OCI-LY7 (cell line): ENCODE data around the gene STEAP1. TPM values are rescaled to one million over a fixed set of nuclear protein-coding genes. Genes with fewer than 3 reads are reported as not detected.

Source experiments
- BruUV-seq: library from RNA; stranded (reverse); fragments of 400-500 nt; replicated peaks from 2 replicates; lab custom pipeline; 2021; lab: Mats Ljungman, UMichigan
- CTCF ChIA-PET: fragments of 300-600 bp; sonication (Branson Sonifier 250); formaldehyde crosslinking; loops from one replicate; lab custom pipeline; 2022; ENCODE audit warnings: antibody characterized with exemption; ENCODE audit not compliant: unreplicated experiment; lab: Charles Lee
- POLR2A ChIA-PET: fragments of 300-600 bp; sonication (Branson Sonifier 250); formaldehyde crosslinking; loops from one replicate; lab custom pipeline; 2022; ENCODE audit warnings: antibody characterized with exemption; lab: Charles Lee
- DNase-seq: peaks from one replicate; pipeline ENCODE4 v3.0.0-alpha.2; 2015; ENCODE audit warnings: low spot score
- H2AFZ ChIP-seq: fragments of 200-600 bp; sonication (generic), shearing (Covaris generic); 2 replicates; pipeline ENCODE4 v1.6.1; 2014; ENCODE audit warnings: mild to moderate bottlenecking, antibody characterized with exemption, low read length, moderate library complexity
- H3K27ac ChIP-seq: fragments of 200-600 bp; sonication (generic); 2 replicates; pipeline ENCODE4 v1.5.1; 2014; ENCODE audit warnings: mixed run types, low read depth, mild to moderate bottlenecking, moderate library complexity, low read length, inconsistent platforms; ENCODE audit not compliant: poor library complexity, severe bottlenecking
- H3K36me3 ChIP-seq: fragments of 200-600 bp; sonication (generic); 2 replicates; pipeline ENCODE4 v1.6.1; 2014; ENCODE audit warnings: mild to moderate bottlenecking, antibody characterized with exemption, low read length, moderate library complexity, mixed read lengths; ENCODE audit not compliant: insufficient read depth
- H3K4me1 ChIP-seq: fragments of 200-600 bp; sonication (generic); 2 replicates; pipeline ENCODE4 v1.5.1; 2014; ENCODE audit warnings: mild to moderate bottlenecking, low read length; ENCODE audit not compliant: insufficient read depth, poor library complexity, severe bottlenecking
- H3K4me2 ChIP-seq: fragments of 200-600 bp; sonication (generic); 2 replicates; pipeline ENCODE4 v1.6.1; 2014; ENCODE audit warnings: mild to moderate bottlenecking, low read length
- H3K4me3 ChIP-seq: fragments of 200-600 bp; sonication (generic); 2 replicates; pipeline ENCODE4 v1.5.1; 2014; ENCODE audit warnings: mild to moderate bottlenecking, low read depth, low read length; ENCODE audit not compliant: poor library complexity, severe bottlenecking
- H3K79me2 ChIP-seq: fragments of 200-600 bp; sonication (generic); 2 replicates; pipeline ENCODE4 v1.6.1; 2016; ENCODE audit warnings: low read depth, mild to moderate bottlenecking, low read length, moderate library complexity, mixed read lengths; ENCODE audit not compliant: insufficient read depth
- H3K9me2 ChIP-seq: fragments of 200-600 bp; sonication (generic); 2 replicates; pipeline ENCODE4 v1.6.1; 2016; ENCODE audit warnings: mild to moderate bottlenecking, low read length, mixed read lengths; ENCODE audit not compliant: insufficient read depth
- H3K9me3 ChIP-seq: fragments of 200-600 bp; sonication (generic); 2 replicates; pipeline ENCODE4 v1.6.1; 2014; ENCODE audit warnings: mild to moderate bottlenecking, mixed run types, low read length, mixed read lengths
- H4K20me1 ChIP-seq: fragments of 200-600 bp; sonication (generic); 2 replicates; pipeline ENCODE4 v1.6.1; 2014; ENCODE audit warnings: mild to moderate bottlenecking, antibody characterized with exemption, low read length, moderate library complexity, mixed read lengths; ENCODE audit not compliant: insufficient read depth
- CTCF ChIP-seq: fragments of 200-600 bp; sonication (generic); conservative IDR thresholded peaks from 2 replicates; pipeline ENCODE4 v1.5.1; 2014; ENCODE audit warnings: mild to moderate bottlenecking, antibody characterized with exemption, low read length, moderate library complexity, mixed read lengths
- EZH2phosphoT487 ChIP-seq: fragments of 200-600 bp; sonication (generic); IDR thresholded peaks from 2 replicates; pipeline ENCODE4 v1.6.1; 2018; ENCODE audit warnings: low read depth, borderline replicate concordance, mild to moderate bottlenecking, mixed run types, antibody characterized with exemption, low read length, moderate library complexity, mixed read lengths
- intact Hi-C: fragments of 100-400 bp; cut with micrococcal nuclease; formaldehyde crosslinking; loops from one replicate; pipeline ENCODE4 v1.10.0; 2022; ENCODE audit not compliant: unreplicated experiment
- total RNA-seq, 2 experiments: library from RNA; depleted of rRNA in 1 of 2; stranded (reverse); fragments of >200 nt in 1 of 2; shearing (Covaris generic) in 1 of 2; gene quantifications; 2 replicates each; pipeline ENCODE4 v1.2.3, GENCODE V29; 2014 to 2022

STEAP1 gene
- total RNA-seq, 2 experiments from 2014 or later = not detected

GRCh38 chr7:90187507-90188050, 33.3 kb downstream of the STEAP1 start:
- H4K20me1 ChIP-seq = no peaks in the 10 kb centered on the region
- no peaks in the 10 kb centered on the region for H3K9me3 ChIP-seq
- DNase-seq = no peak
- no peaks in the 10 kb centered on the region for H3K36me3 ChIP-seq
- no peaks in the 10 kb centered on the region for H3K9me2 ChIP-seq
- H3K79me2 ChIP-seq = no peaks in the 10 kb centered on the region
- intact Hi-C loops = no loop called here
- POLR2A ChIA-PET = no interaction called here
- BruUV-seq = no TSS peak
- no peak overlapping the region for H3K27ac ChIP-seq
- no peak overlapping the region for H3K4me2 ChIP-seq
- no peaks in the 10 kb centered on the region for H3K4me1 ChIP-seq
- no peak overlapping the region for H3K4me3 ChIP-seq
- TF ChIP-seq CTCF (no peak), EZH2phosphoT487 (no peak)
- CTCF ChIA-PET = no interaction called here
- no peak overlapping the region for H2AFZ ChIP-seq

DNA sequence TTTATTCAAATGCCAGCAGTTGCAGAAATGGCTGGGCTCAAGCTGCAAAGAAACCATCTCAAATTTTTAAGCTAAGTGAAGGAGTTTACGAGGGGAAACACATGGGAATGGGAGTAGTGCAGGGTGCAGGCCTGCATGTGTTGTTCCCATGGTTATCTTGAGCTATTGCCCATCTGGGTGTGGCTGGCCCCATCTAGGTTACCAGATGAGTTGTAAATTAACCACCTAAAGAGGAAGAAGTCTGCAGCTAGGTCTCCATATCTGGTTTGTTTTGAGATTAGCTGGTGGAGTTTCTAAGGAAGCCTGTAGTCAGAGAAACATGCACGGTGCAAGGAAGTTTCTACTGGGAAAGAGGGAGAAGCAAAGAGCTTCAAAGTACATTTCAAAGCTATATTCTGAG, 34.0 kb downstream of the STEAP1 start:
- H3K4me3 ChIP-seq = no peak overlapping the region
- H3K9me3 ChIP-seq = no peaks in the 10 kb centered on the region
- no peak overlapping the region for H3K27ac ChIP-seq
- no TSS peak for BruUV-seq
- ChIA-PET POLR2A (interaction anchor here (0.6 kb wide), 1 partner anchor 35 kb away, joined by 3 read pairs; no protein-coding TSS in a partner anchor), CTCF (no interaction called here)
- DNase-seq = no peak
- intact Hi-C loops = no loop called here
- no peaks in the 10 kb centered on the region for H3K36me3 ChIP-seq
- no peaks in the 10 kb centered on the region for H3K4me1 ChIP-seq
- H2AFZ ChIP-seq = no peak overlapping the region
- no peaks in the 10 kb centered on the region for H3K9me2 ChIP-seq
- H3K79me2 ChIP-seq = no peaks in the 10 kb centered on the region
- no peak for TF ChIP-seq EZH2phosphoT487
- TF ChIP-seq CTCF = no peak
- no peaks in the 10 kb centered on the region for H4K20me1 ChIP-seq
- H3K4me2 ChIP-seq = no peak overlapping the region

DNA sequence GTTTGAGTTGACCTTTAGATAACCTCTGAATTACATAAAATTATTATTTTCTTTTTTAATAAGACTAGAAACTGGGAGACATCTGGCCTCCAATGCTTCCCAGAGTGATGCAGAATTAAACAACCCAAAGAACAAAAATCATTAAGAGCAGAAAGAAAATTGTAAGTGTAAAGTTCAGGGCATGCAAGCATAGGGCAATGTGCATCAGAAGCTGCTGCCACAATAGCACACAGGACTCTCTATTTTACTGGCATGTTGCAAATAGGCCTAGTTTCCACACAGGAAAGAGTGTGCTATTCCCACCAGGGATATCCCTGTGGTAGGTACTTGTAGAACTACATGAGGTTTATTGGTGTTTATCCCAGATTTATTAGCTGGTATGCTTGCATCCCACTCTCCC, 36.7 kb downstream of the STEAP1 start:
- Histone ChIP-seq H3K79me2 (no peaks in the 10 kb centered on the region), H3K4me3 (no peak overlapping the region), H3K9me2 (no peaks in the 10 kb centered on the region), H4K20me1 (no peaks in the 10 kb centered on the region), H3K4me1 (no peaks in the 10 kb centered on the region), H3K36me3 (no peaks in the 10 kb centered on the region), H3K27ac (no peak overlapping the region), H3K9me3 (no peaks in the 10 kb centered on the region), H3K4me2 (no peak overlapping the region), H2AFZ (no peak overlapping the region)
- TF ChIP-seq EZH2phosphoT487 = no peak
- no peak for TF ChIP-seq CTCF
- no TSS peak for BruUV-seq
- no peak for DNase-seq
- POLR2A ChIA-PET = no interaction called here
- CTCF ChIA-PET = no interaction called here
- intact Hi-C loops = no loop called here
